Liver (tissue), 9 donors: ENCODE data around the gene NDFIP1. TPM values are rescaled to one million over a fixed set of nuclear protein-coding genes. Genes with fewer than 3 reads are reported as not detected.

ENCODE experiments used
- DNase-seq: peaks from one replicate; pipeline ENCODE4 v3.0.0-alpha.2; 2017; ENCODE audit warnings: low spot score
- H3K27ac ChIP-seq, 2 donors: one replicate each; pipeline ENCODE4 v1.7.0; 2013; ENCODE audit warnings: inconsistent platforms in 2 of 2, low read length in 2 of 2, control low read depth in 1 of 2, low read depth in 1 of 2, mild to moderate bottlenecking in 1 of 2
- H3K27me3 ChIP-seq, 4 donors: one replicate each; pipeline versions ENCODE4 v1.6.1 to v1.7.0; 2013; ENCODE audit warnings: low read length in 3 of 4, inconsistent platforms in 1 of 4, mild to moderate bottlenecking in 1 of 4, moderate library complexity in 1 of 4; ENCODE audit not compliant: control insufficient read depth in 4 of 4, insufficient read depth in 4 of 4
- H3K36me3 ChIP-seq, 4 donors: one replicate each; pipeline versions ENCODE4 v1.6.1 to v1.7.0; 2013; ENCODE audit warnings: low read length in 3 of 4, mild to moderate bottlenecking in 3 of 4, low read depth in 1 of 4, moderate library complexity in 1 of 4; ENCODE audit not compliant: control insufficient read depth in 4 of 4, insufficient read depth in 3 of 4
- H3K4me1 ChIP-seq, 4 donors: one replicate each; pipeline versions ENCODE4 v1.6.1 to v1.7.0; 2013; ENCODE audit warnings: low read length in 3 of 4, mild to moderate bottlenecking in 3 of 4, moderate library complexity in 1 of 4; ENCODE audit not compliant: control insufficient read depth in 4 of 4, insufficient read depth in 4 of 4
- H3K4me3 ChIP-seq, 3 donors: one replicate each; pipeline versions ENCODE4 v1.6.1 to v1.7.0; 2013; ENCODE audit warnings: low read length in 3 of 3, control low read depth in 1 of 3, low read depth in 1 of 3, mild to moderate bottlenecking in 1 of 3
- H3K9ac ChIP-seq, 2 donors: one replicate each; pipeline ENCODE4 v1.7.0; 2013; ENCODE audit warnings: low read length in 2 of 2, mild to moderate bottlenecking in 2 of 2, moderate library complexity in 2 of 2, control low read depth in 1 of 2, low read depth in 1 of 2
- H3K9me3 ChIP-seq, 4 donors: one replicate each; pipeline versions ENCODE4 v1.6.1 to v1.7.0; 2013; ENCODE audit warnings: low read length in 3 of 4; ENCODE audit not compliant: control insufficient read depth in 4 of 4
- ATF3 ChIP-seq: IDR thresholded peaks from 2 replicates; pipeline ENCODE4 v1.6.1; 2016; ENCODE audit warnings: antibody characterized with exemption
- CTCF ChIP-seq: fragments of 150-350 bp; IDR thresholded peaks from 2 replicates; pipeline ENCODE4 v1.5.1; 2017; ENCODE audit warnings: improper control_type of control experiment, low read depth, low read length; ENCODE audit not compliant: missing input control
- EGR1 ChIP-seq, 2 donors: IDR thresholded peaks; 2 replicates each; pipeline ENCODE4 v1.6.1; 2016 to 2018; ENCODE audit warnings: antibody characterized with exemption in 2 of 2, low read depth in 2 of 2
- FOXA1 ChIP-seq: IDR thresholded peaks from 2 replicates; pipeline ENCODE4 v1.6.1; 2016; ENCODE audit warnings: antibody characterized with exemption
- FOXA2 ChIP-seq: IDR thresholded peaks from 2 replicates; pipeline ENCODE4 v1.6.1; 2016; ENCODE audit warnings: antibody characterized with exemption
- GABPA ChIP-seq, 2 donors: IDR thresholded peaks in 1 of 2; conservative IDR thresholded peaks in 1 of 2; 2 replicates each; pipeline ENCODE4 v1.6.1; 2016; ENCODE audit warnings: antibody characterized with exemption in 2 of 2, mild to moderate bottlenecking in 1 of 2, moderate library complexity in 1 of 2
- HNF4A ChIP-seq, 2 donors: conservative IDR thresholded peaks; 2 replicates each; pipeline ENCODE4 v1.6.1; 2016; ENCODE audit warnings: antibody characterized with exemption in 2 of 2, mild to moderate bottlenecking in 2 of 2
- HNF4G ChIP-seq: IDR thresholded peaks from 2 replicates; pipeline ENCODE4 v1.6.1; 2016; ENCODE audit warnings: antibody characterized with exemption
- JUND ChIP-seq, 2 donors: IDR thresholded peaks; 2 replicates each; pipeline ENCODE4 v1.6.1; 2016; ENCODE audit warnings: antibody characterized with exemption in 2 of 2
- MAX ChIP-seq: IDR thresholded peaks from 2 replicates; pipeline ENCODE4 v1.6.1; 2016; ENCODE audit warnings: antibody characterized with exemption
- NR2F2 ChIP-seq: IDR thresholded peaks from 2 replicates; pipeline ENCODE4 v1.6.1; 2016; ENCODE audit warnings: antibody characterized with exemption
- RAD21 ChIP-seq, 2 donors: IDR thresholded peaks; 2 replicates each; pipeline ENCODE4 v1.6.1; 2016; ENCODE audit warnings: antibody characterized with exemption in 2 of 2, mild to moderate bottlenecking in 2 of 2
- REST ChIP-seq: IDR thresholded peaks from 2 replicates; pipeline ENCODE4 v1.6.1; 2016; ENCODE audit warnings: antibody characterized with exemption, mild to moderate bottlenecking
- RXRA ChIP-seq, 2 donors: IDR thresholded peaks; 2 replicates each; pipeline ENCODE4 v1.6.1; 2017 to 2018; ENCODE audit warnings: antibody characterized with exemption in 2 of 2, mild to moderate bottlenecking in 1 of 2
- SP1 ChIP-seq: IDR thresholded peaks from 2 replicates; pipeline ENCODE4 v1.6.1; 2018; ENCODE audit warnings: antibody characterized with exemption, mild to moderate bottlenecking
- TAF1 ChIP-seq: conservative IDR thresholded peaks from 2 replicates; pipeline ENCODE4 v1.6.1; 2016; ENCODE audit warnings: antibody characterized with exemption, mild to moderate bottlenecking
- YY1 ChIP-seq: IDR thresholded peaks from 2 replicates; pipeline ENCODE4 v1.6.1; 2016; ENCODE audit warnings: antibody characterized with exemption, mild to moderate bottlenecking
- ZBTB33 ChIP-seq: IDR thresholded peaks from 2 replicates; pipeline ENCODE4 v1.6.1; 2016; ENCODE audit warnings: antibody characterized with exemption
- WGBS: extraction: QIAGEN DNeasy Blood & Tissue Kit; methylation state at CpG from one replicate; pipeline ENCODE4 v1.1.7; 2013; 5-methylcytosine and 5-hydroxymethylcytosine counted together
- polyA plus RNA-seq, 2 donors: library from polyadenylated mRNA; stranded (reverse) in 1 of 2; unstranded in 1 of 2; fragments of 200-250 nt in 1 of 2; fragments of >200 nt in 1 of 2; fragmentation: Nextera tagmentation in 1 of 2; extraction: Ambion mirVana in 1 of 2; gene quantifications; one replicate each; pipeline versions ENCODE4 v1.2.1 to v1.2.3, GENCODE V29; 2013 to 2015
- total RNA-seq, 2 donors: library from RNA; depleted of rRNA; stranded (reverse); fragments of >200 nt; gene quantifications; one replicate each; pipeline ENCODE4 v1.2.3, GENCODE V29; 2014
- donor health status: healthy.
- donor health status: healthy.
- donor health status: healthy.
- donor health status: healthy.
- donor health status: healthy.

Gene NDFIP1
- total and polyA plus RNA-seq, 4 donors: 43.5 to 68.1 (median 57.1) TPM

- TF ChIP-seq RAD21 (IDR thresholded peaks at IDR 0.05): no peak
- no peak for TF ChIP-seq SP1
- no peak for TF ChIP-seq EGR1 (IDR thresholded peaks at IDR 0.05; ENCODE audit: low read depth in 2 of 2)
- no peak for DNase-seq
- Histone ChIP-seq H3K27me3 (no peaks in the 10 kb centered on the region), H3K27ac (no peak overlapping the region), H3K4me3 (no peak overlapping the region), H3K4me1 (peaks cover 6 to 42% (median 19%) of the 10 kb centered on the region in 4 donors), H3K9ac (no peak overlapping the region), H3K36me3 (no peaks in the 10 kb centered on the region), H3K9me3 (no peaks in the 10 kb centered on the region)
These were observed 10.6 kb downstream of the NDFIP1 start for GRCh38 chr5:142119051-142119625.

- peaks cover 6 to 33% (median 16%) of the 10 kb centered on the region in 4 donors for H3K4me1 ChIP-seq
- H3K36me3 ChIP-seq: no peaks in the 10 kb centered on the region
- TF ChIP-seq REST (no peak), HNF4A (conservative IDR thresholded peaks at IDR 0.05) (no peak), RAD21 (IDR thresholded peaks at IDR 0.05) (no peak), TAF1 (no peak), RXRA (IDR thresholded peaks at IDR 0.05) (no peak), ATF3 (no peak), NR2F2 (no peak), SP1 (no peak), GABPA (IDR thresholded peaks at IDR 0.05 in 1 of 2, conservative IDR thresholded peaks at IDR 0.05 in 1 of 2) (no peak), JUND (IDR thresholded peaks at IDR 0.05) (no peak), FOXA2 (no peak), FOXA1 (no peak), YY1 (no peak), MAX (no peak), HNF4G (no peak), ZBTB33 (no peak), CTCF (no peak), EGR1 (IDR thresholded peaks at IDR 0.05; ENCODE audit: low read depth in 2 of 2) (no peak)
- no peaks in the 10 kb centered on the region for H3K27me3 ChIP-seq
- no peak for DNase-seq
- no peak overlapping the region for H3K9ac ChIP-seq
- H3K27ac ChIP-seq: no peak overlapping the region
- no peak overlapping the region for H3K4me3 ChIP-seq
- WGBS: 76% methylated on average over 3 of the region's 3 CpGs
- H3K9me3 ChIP-seq: no peaks in the 10 kb centered on the region
These were observed 11.8 kb downstream of the NDFIP1 start for GRCh38 chr5:142120247-142120935.
